K562 (cell line): Measurements from ENCODE around the gene CHCHD6. TPM values are rescaled to one million over a fixed set of nuclear protein-coding genes. Genes with fewer than 3 reads are reported as not detected.

Experiments
- FOXA1 ChIP-seq: fragments of 450-650 bp; IDR thresholded peaks from 2 replicates; pipeline ENCODE4 v1.6.1; 2016; ENCODE audit warnings: mild to moderate bottlenecking, borderline replicate concordance
- PRMT5 ChIP-seq: sonication (generic); formaldehyde crosslinking; IDR thresholded peaks from 2 replicates; pipeline ENCODE4 v1.5.0; 2020; ENCODE audit warnings: missing genetic modification reagents
- RBM14 ChIP-seq: fragments of 200-400 bp; formaldehyde crosslinking; IDR thresholded peaks from 2 replicates; pipeline ENCODE4 v1.6.1; 2018; ENCODE audit warnings: low read depth, mild to moderate bottlenecking, low read length, moderate library complexity, borderline replicate concordance; ENCODE audit not compliant: insufficient read depth
- SMC3 ChIP-seq: conservative IDR thresholded peaks from 2 replicates; pipeline ENCODE4 v1.6.1; 2011; ENCODE audit warnings: low read depth, low read length, improper control_type of control experiment; ENCODE audit not compliant: insufficient read depth
- TCF7 ChIP-seq: sonication (generic); IDR thresholded peaks from 2 replicates; pipeline ENCODE4 v1.6.1; 2016; ENCODE audit warnings: antibody characterized with exemption, borderline replicate concordance
- ZNF232 ChIP-seq: sonication (generic); formaldehyde crosslinking; IDR thresholded peaks from 2 replicates; pipeline ENCODE4 v1.8.0; 2022; ENCODE audit warnings: mild to moderate bottlenecking, missing genetic modification reagents
- polyA plus RNA-seq, 8 experiments: library from polyadenylated mRNA; depleted of rRNA in 4 of 8; stranded (reverse) in 5 of 8; unstranded in 3 of 8; fragments of >200 nt; fragmentation: Nextera tagmentation in 2 of 8; fragmentation: Illumina TruSeq in 1 of 8; extraction: Ambion mirVana in 2 of 8; extraction: Trizol in 1 of 8; gene quantifications; 2 replicates each; pipeline versions ENCODE4 v1.2.1 to v1.2.3, GENCODE V29; 2011 to 2014; ENCODE audit warnings: inconsistent platforms in 1 of 8, missing spikeins in 1 of 8
- total RNA-seq, 7 experiments: library from RNA; depleted of rRNA in 6 of 7; stranded (reverse); fragments of >200 nt in 6 of 7; fragmentation: Illumina TruSeq in 2 of 7; extraction: Trizol in 2 of 7; gene quantifications; 2 replicates each; pipeline versions ENCODE4 v1.2.1 to v1.2.3, GENCODE V29; 2011 to 2021; ENCODE audit warnings: low replicate concordance in 1 of 7
- TF ChIP-seq, protein P1 (sequence below), 2 experiments: fragments of 450-650 bp; formaldehyde crosslinking in 1 of 2; IDR thresholded peaks; 2 replicates each; pipeline versions ENCODE4 v1.4.0 to v1.6.1; 2014 to 2020; ENCODE audit warnings: mild to moderate bottlenecking in 2 of 2, borderline replicate concordance in 1 of 2, low read depth in 1 of 2
- TF ChIP-seq, protein P2 (sequence below): fragments of 250-450 bp; sonication (Bioruptor Pico); IDR thresholded peaks from 2 replicates; pipeline ENCODE4 v1.5.0; 2021

Gene CHCHD6
- total and polyA plus RNA-seq, 9 of the 15 experiments (the other 6 are each of a cell fraction or from before 2014, with no cell fraction given): 4.6 to 18.6 (median 10.9) TPM

DNA sequence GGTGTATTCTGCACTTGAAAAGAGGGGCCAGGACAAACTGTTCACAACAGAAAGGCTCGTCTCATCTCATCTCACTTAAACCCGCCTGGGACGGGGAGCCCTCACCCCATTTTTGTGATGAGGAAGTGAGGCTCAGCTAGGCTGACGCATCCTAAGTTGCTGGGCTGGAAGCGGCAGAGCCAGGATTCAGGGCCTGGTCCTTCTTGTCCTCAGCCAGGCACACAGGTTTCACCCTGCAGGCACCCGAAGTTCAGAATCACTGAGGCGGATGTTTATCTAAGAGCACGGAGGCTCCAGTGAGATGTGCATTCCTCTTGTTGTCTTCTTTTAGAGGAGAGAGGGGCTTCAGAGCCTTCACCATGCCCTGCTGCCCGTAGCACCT is 227.8 kb downstream of the CHCHD6 start (continued):
- TF ChIP-seq, protein P1, sequence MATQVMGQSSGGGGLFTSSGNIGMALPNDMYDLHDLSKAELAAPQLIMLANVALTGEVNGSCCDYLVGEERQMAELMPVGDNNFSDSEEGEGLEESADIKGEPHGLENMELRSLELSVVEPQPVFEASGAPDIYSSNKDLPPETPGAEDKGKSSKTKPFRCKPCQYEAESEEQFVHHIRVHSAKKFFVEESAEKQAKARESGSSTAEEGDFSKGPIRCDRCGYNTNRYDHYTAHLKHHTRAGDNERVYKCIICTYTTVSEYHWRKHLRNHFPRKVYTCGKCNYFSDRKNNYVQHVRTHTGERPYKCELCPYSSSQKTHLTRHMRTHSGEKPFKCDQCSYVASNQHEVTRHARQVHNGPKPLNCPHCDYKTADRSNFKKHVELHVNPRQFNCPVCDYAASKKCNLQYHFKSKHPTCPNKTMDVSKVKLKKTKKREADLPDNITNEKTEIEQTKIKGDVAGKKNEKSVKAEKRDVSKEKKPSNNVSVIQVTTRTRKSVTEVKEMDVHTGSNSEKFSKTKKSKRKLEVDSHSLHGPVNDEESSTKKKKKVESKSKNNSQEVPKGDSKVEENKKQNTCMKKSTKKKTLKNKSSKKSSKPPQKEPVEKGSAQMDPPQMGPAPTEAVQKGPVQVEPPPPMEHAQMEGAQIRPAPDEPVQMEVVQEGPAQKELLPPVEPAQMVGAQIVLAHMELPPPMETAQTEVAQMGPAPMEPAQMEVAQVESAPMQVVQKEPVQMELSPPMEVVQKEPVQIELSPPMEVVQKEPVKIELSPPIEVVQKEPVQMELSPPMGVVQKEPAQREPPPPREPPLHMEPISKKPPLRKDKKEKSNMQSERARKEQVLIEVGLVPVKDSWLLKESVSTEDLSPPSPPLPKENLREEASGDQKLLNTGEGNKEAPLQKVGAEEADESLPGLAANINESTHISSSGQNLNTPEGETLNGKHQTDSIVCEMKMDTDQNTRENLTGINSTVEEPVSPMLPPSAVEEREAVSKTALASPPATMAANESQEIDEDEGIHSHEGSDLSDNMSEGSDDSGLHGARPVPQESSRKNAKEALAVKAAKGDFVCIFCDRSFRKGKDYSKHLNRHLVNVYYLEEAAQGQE (IDR thresholded peaks at IDR 0.05; ENCODE audit: borderline replicate concordance): no peak
- TF ChIP-seq, protein P1 (CRISPR knock-in tag; IDR thresholded peaks at IDR 0.05; ENCODE audit: low read depth): no peak
- TF ChIP-seq RBM14 (no peak), PRMT5 (no peak), TCF7 (no peak), FOXA1 (no peak), ZNF232 (CRISPR knock-in tag) (no peak), SMC3 (no peak)
- TF ChIP-seq, protein P2, sequence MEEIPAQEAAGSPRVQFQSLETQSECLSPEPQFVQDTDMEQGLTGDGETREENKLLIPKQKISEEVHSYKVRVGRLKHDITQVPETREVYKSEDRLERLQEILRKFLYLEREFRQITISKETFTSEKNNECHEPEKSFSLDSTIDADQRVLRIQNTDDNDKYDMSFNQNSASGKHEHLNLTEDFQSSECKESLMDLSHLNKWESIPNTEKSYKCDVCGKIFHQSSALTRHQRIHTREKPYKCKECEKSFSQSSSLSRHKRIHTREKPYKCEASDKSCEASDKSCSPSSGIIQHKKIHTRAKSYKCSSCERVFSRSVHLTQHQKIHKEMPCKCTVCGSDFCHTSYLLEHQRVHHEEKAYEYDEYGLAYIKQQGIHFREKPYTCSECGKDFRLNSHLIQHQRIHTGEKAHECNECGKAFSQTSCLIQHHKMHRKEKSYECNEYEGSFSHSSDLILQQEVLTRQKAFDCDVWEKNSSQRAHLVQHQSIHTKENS (CRISPR knock-in tag): no peak
